ENCODE data around the gene NUDCD2. TPM values are rescaled to one million over a fixed set of nuclear protein-coding genes. Genes with fewer than 3 reads are reported as not detected.
"Not testable (repeated sequence)": the region's sequence is repeated elsewhere in the genome, so short reads cannot be mapped to it uniquely, and the experiment has no call there.

NUDCD2 gene
- total RNA-seq, 1 donor from 2014 or later: 15.9 TPM

DNA sequence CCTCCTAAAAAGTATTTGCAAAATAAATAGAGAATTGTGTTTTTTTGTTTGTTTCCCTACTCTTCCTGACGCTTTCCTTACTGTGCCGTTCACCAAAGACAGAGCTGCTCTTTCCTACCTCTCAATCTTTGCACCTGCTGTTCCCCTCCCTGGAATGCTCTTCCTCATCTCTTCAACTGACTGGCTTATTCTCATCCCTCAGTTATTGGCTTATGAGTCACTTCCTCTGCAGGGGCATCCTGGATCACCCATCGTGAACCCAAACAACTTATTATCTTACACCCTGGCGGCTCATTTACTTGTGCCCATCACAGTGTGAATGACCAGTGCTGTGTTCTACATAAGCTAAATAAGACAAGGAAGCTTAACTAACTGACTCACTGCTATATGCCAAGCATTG lies 58.6 kb downstream of the NUDCD2 start:
- H2AFZ ChIP-seq (ENCODE audit: low read depth, low read length): no peak overlapping the region
- H3K4me2 ChIP-seq (ENCODE audit: low read length): no peak overlapping the region
- no peak overlapping the region for H3K27ac ChIP-seq (ENCODE audit: low read depth, low read length)
- Mint-ChIP-seq H3K9me3 (ENCODE audit: unreplicated experiment) (no peaks in the 10 kb centered on the region), H3K4me1 (ENCODE audit: low read depth, unreplicated experiment) (no peaks in the 10 kb centered on the region), H3K27me3 (ENCODE audit: low read depth, unreplicated experiment) (no peaks in the 10 kb centered on the region), H3K36me3 (ENCODE audit: low read depth, unreplicated experiment) (no peaks in the 10 kb centered on the region), H3K4me3 (ENCODE audit: unreplicated experiment) (no peak overlapping the region), H3K27ac (ENCODE audit: unreplicated experiment) (no peak overlapping the region)
- DNase-seq (ENCODE audit: low read depth) (no peak), FAIRE-seq (no peak)
- H3K36me3 ChIP-seq (ENCODE audit: insufficient read depth, low read length): no peaks in the 10 kb centered on the region
- H3K9me3 ChIP-seq (ENCODE audit: insufficient read depth, low read depth, low read length): no peaks in the 10 kb centered on the region
- H3K4me1 ChIP-seq (ENCODE audit: insufficient read depth, low read length): no peaks in the 10 kb centered on the region
- H3K27me3 ChIP-seq (ENCODE audit: insufficient read depth, low read length): no peaks in the 10 kb centered on the region
- no peak for TF ChIP-seq EZH2 (IDR thresholded peaks at IDR 0.05; ENCODE audit: insufficient read depth, low read length)
- TF ChIP-seq, protein P1, sequence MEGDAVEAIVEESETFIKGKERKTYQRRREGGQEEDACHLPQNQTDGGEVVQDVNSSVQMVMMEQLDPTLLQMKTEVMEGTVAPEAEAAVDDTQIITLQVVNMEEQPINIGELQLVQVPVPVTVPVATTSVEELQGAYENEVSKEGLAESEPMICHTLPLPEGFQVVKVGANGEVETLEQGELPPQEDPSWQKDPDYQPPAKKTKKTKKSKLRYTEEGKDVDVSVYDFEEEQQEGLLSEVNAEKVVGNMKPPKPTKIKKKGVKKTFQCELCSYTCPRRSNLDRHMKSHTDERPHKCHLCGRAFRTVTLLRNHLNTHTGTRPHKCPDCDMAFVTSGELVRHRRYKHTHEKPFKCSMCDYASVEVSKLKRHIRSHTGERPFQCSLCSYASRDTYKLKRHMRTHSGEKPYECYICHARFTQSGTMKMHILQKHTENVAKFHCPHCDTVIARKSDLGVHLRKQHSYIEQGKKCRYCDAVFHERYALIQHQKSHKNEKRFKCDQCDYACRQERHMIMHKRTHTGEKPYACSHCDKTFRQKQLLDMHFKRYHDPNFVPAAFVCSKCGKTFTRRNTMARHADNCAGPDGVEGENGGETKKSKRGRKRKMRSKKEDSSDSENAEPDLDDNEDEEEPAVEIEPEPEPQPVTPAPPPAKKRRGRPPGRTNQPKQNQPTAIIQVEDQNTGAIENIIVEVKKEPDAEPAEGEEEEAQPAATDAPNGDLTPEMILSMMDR (IDR thresholded peaks at IDR 0.05; ENCODE audit: insufficient read depth, low read depth, low read length): no peak
- no peak overlapping the region for H3K9ac ChIP-seq (ENCODE audit: low read length)
- H4K20me1 ChIP-seq (ENCODE audit: insufficient read depth, low read length): no peaks in the 10 kb centered on the region
- no peaks in the 10 kb centered on the region for H3K79me2 ChIP-seq (ENCODE audit: insufficient read depth, low read length)
- no peak overlapping the region for H3K4me3 ChIP-seq (ENCODE audit: insufficient read depth, low read depth, low read length)

DNA sequence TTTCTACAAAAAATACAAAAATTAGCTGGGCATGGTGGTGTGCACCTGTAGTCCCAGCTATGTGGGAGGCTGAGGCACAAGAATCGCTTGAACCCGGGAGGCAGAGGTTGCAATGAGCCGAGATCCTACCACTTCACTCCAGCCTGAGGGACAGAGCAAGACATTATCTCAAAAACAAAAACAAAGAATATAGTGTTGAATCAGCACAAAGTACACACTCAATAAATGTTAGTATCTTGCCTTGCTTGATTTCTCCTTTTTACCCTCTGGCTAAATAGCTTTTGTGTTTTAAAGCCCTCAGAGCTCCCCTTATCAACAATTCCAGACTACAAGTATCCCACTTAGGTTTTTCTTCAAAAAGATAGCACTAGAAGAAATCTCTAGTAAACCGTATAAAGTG lies 60.0 kb downstream of the NUDCD2 start:
- TF ChIP-seq, protein P1 (IDR thresholded peaks at IDR 0.05; ENCODE audit: insufficient read depth, low read depth, low read length): no peak
- no peak for TF ChIP-seq EZH2 (IDR thresholded peaks at IDR 0.05; ENCODE audit: insufficient read depth, low read length)
- no peaks in the 10 kb centered on the region for H3K27me3 Mint-ChIP-seq (ENCODE audit: low read depth, unreplicated experiment)
- no peak for DNase-seq (ENCODE audit: low read depth)
- no peak overlapping the region for H3K4me2 ChIP-seq (ENCODE audit: low read length)
- no peaks in the 10 kb centered on the region for H3K9me3 Mint-ChIP-seq (ENCODE audit: unreplicated experiment)
- no peaks in the 10 kb centered on the region for H4K20me1 ChIP-seq (ENCODE audit: insufficient read depth, low read length)
- no peaks in the 10 kb centered on the region for H3K4me1 ChIP-seq (ENCODE audit: insufficient read depth, low read length)
- H3K4me1 Mint-ChIP-seq (ENCODE audit: low read depth, unreplicated experiment): no peaks in the 10 kb centered on the region
- no peaks in the 10 kb centered on the region for H3K79me2 ChIP-seq (ENCODE audit: insufficient read depth, low read length)
- no peaks in the 10 kb centered on the region for H3K9me3 ChIP-seq (ENCODE audit: insufficient read depth, low read depth, low read length)
- H3K4me3 Mint-ChIP-seq (ENCODE audit: unreplicated experiment): no peak overlapping the region
- no peaks in the 10 kb centered on the region for H3K27me3 ChIP-seq (ENCODE audit: insufficient read depth, low read length)
- H3K4me3 ChIP-seq (ENCODE audit: insufficient read depth, low read depth, low read length): no peak overlapping the region
- H3K9ac ChIP-seq (ENCODE audit: low read length): no peak overlapping the region
- no peak for FAIRE-seq
- no peak overlapping the region for H3K27ac Mint-ChIP-seq (ENCODE audit: unreplicated experiment)
- no peaks in the 10 kb centered on the region for H3K36me3 ChIP-seq (ENCODE audit: insufficient read depth, low read length)
- no peaks in the 10 kb centered on the region for H3K36me3 Mint-ChIP-seq (ENCODE audit: low read depth, unreplicated experiment)
- no peak overlapping the region for H2AFZ ChIP-seq (ENCODE audit: low read depth, low read length)
- no peak overlapping the region for H3K27ac ChIP-seq (ENCODE audit: low read depth, low read length)

DNA sequence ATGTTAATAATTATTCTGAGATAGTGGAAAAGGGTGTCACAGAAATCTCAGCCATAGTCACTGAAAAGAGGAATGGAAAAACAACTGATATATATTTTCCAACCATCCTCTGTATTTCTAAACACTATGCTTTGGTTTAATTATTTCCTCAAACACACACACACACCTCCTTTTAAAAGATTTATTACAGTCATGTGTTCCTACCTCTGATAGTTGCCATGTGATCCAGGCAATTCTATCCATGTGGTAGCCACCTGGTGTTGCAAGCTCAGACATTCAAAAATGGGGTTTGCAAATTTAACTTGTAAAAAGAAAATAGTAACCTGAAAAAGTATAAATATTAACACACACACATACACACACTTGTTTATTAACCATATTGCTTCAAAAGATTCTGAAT lies 62.5 kb downstream of the NUDCD2 start:
- no peaks in the 10 kb centered on the region for H3K9me3 Mint-ChIP-seq (ENCODE audit: unreplicated experiment)
- H3K36me3 Mint-ChIP-seq (ENCODE audit: low read depth, unreplicated experiment): no peaks in the 10 kb centered on the region
- no peak overlapping the region for H3K9ac ChIP-seq (ENCODE audit: low read length)
- no peak overlapping the region for H2AFZ ChIP-seq (ENCODE audit: low read depth, low read length)
- H3K36me3 ChIP-seq (ENCODE audit: insufficient read depth, low read length): no peaks in the 10 kb centered on the region
- no peaks in the 10 kb centered on the region for H3K27me3 Mint-ChIP-seq (ENCODE audit: low read depth, unreplicated experiment)
- no peak overlapping the region for H3K4me3 ChIP-seq (ENCODE audit: insufficient read depth, low read depth, low read length)
- no peaks in the 10 kb centered on the region for H3K4me1 ChIP-seq (ENCODE audit: insufficient read depth, low read length)
- no peaks in the 10 kb centered on the region for H4K20me1 ChIP-seq (ENCODE audit: insufficient read depth, low read length)
- H3K4me3 Mint-ChIP-seq (ENCODE audit: unreplicated experiment): no peak overlapping the region
- FAIRE-seq (no peak), DNase-seq (ENCODE audit: low read depth) (no peak)
- H3K27ac Mint-ChIP-seq (ENCODE audit: unreplicated experiment): no peak overlapping the region
- H3K79me2 ChIP-seq (ENCODE audit: insufficient read depth, low read length): no peaks in the 10 kb centered on the region
- H3K4me2 ChIP-seq (ENCODE audit: low read length): no peak overlapping the region
- TF ChIP-seq EZH2 (IDR thresholded peaks at IDR 0.05; ENCODE audit: insufficient read depth, low read length): no peak
- TF ChIP-seq, protein P1 (IDR thresholded peaks at IDR 0.05; ENCODE audit: insufficient read depth, low read depth, low read length): no peak
- H3K27me3 ChIP-seq (ENCODE audit: insufficient read depth, low read length): no peaks in the 10 kb centered on the region
- no peaks in the 10 kb centered on the region for H3K4me1 Mint-ChIP-seq (ENCODE audit: low read depth, unreplicated experiment)
- H3K9me3 ChIP-seq (ENCODE audit: insufficient read depth, low read depth, low read length): no peaks in the 10 kb centered on the region
- H3K27ac ChIP-seq (ENCODE audit: low read depth, low read length): no peak overlapping the region

DNA sequence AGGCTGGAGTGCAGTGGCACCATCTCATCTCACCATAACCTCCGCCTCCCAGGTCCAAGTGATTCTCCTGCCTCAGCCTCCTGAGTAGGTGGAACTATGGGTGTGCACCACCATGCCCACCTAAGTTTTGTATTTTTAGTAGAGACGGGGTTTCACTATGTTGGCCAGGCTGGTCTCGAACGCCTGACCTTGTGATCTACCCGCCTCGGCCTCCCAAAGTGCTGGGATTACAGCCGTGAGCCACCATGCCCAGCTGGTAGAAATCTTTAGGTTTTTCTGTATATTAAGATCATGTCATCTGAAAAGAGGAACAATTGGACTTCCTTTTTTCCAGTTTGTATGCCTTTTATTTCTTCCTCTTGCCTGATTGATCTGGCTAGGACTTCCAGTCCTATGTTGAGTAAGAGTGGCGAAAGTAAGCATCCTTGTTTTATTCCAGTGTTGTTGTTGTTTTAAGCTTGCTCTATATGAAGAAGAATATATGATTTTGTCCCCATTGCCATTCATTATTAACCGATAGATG lies 63.0 kb downstream of the NUDCD2 start:
- FAIRE-seq; H3K36me3 ChIP-seq (ENCODE audit: insufficient read depth, low read length); H3K36me3 Mint-ChIP-seq (ENCODE audit: low read depth, unreplicated experiment); H2AFZ ChIP-seq (ENCODE audit: low read depth, low read length); H3K4me1 ChIP-seq (ENCODE audit: insufficient read depth, low read length); H3K79me2 ChIP-seq (ENCODE audit: insufficient read depth, low read length); H3K27ac ChIP-seq (ENCODE audit: low read depth, low read length); H3K4me1 Mint-ChIP-seq (ENCODE audit: low read depth, unreplicated experiment); H3K27ac Mint-ChIP-seq (ENCODE audit: unreplicated experiment); H3K9me3 Mint-ChIP-seq (ENCODE audit: unreplicated experiment); H3K27me3 Mint-ChIP-seq (ENCODE audit: low read depth, unreplicated experiment); H3K27me3 ChIP-seq (ENCODE audit: insufficient read depth, low read length); H3K9ac ChIP-seq (ENCODE audit: low read length); H3K4me3 Mint-ChIP-seq (ENCODE audit: unreplicated experiment); H3K4me3 ChIP-seq (ENCODE audit: insufficient read depth, low read depth, low read length); H4K20me1 ChIP-seq (ENCODE audit: insufficient read depth, low read length); H3K9me3 ChIP-seq (ENCODE audit: insufficient read depth, low read depth, low read length); H3K4me2 ChIP-seq (ENCODE audit: low read length); DNase-seq (ENCODE audit: low read depth): not testable (repeated sequence)
